Progenitor cell of endocrine pancreas (in vitro differentiated cells): ENCODE results near the gene RAB14. TPM values are rescaled to one million over a fixed set of nuclear protein-coding genes. Genes with fewer than 3 reads are reported as not detected.

ENCODE experiments used
- DNase-seq: peaks from one replicate; pipeline ENCODE4 v3.0.0; 2021; ENCODE audit warnings: low spot score; ENCODE audit not compliant: unreplicated experiment
- H3K27ac Mint-ChIP-seq: 2 replicates; pipeline ENCODE4 v1.8.0; 2021; ENCODE audit warnings: mild to moderate bottlenecking, moderate library complexity, mixed read lengths
- H3K27me3 Mint-ChIP-seq: 2 replicates; pipeline ENCODE4 v1.8.0; 2021; ENCODE audit warnings: mixed read lengths
- H3K36me3 Mint-ChIP-seq: 2 replicates; pipeline ENCODE4 v1.8.0; 2022; ENCODE audit warnings: mixed read lengths; ENCODE audit not compliant: insufficient read depth
- H3K4me1 Mint-ChIP-seq: 2 replicates; pipeline ENCODE4 v1.8.0; 2021; ENCODE audit warnings: low read depth, mixed read lengths
- H3K4me3 Mint-ChIP-seq: 2 replicates; pipeline ENCODE4 v1.8.0; 2021; ENCODE audit warnings: low read depth, mild to moderate bottlenecking, moderate library complexity, mixed read lengths
- H3K9me3 Mint-ChIP-seq: 2 replicates; pipeline ENCODE4 v1.8.0; 2021; ENCODE audit warnings: low read depth, mixed read lengths
- total RNA-seq: library from RNA; stranded (reverse); gene quantifications from 2 replicates; pipeline ENCODE4 v1.2.1, GENCODE V29; 2021
- TF ChIP-seq, protein P1 (sequence below): fragments of 200-600 bp; sonication (generic); IDR thresholded peaks from one replicate; pipeline ENCODE4 v1.5.0; 2021; ENCODE audit warnings: antibody characterized with exemption, mild to moderate bottlenecking; ENCODE audit not compliant: unreplicated experiment

RAB14 gene
- total RNA-seq, 1 donor from 2014 or later = 53.7 TPM

DNA sequence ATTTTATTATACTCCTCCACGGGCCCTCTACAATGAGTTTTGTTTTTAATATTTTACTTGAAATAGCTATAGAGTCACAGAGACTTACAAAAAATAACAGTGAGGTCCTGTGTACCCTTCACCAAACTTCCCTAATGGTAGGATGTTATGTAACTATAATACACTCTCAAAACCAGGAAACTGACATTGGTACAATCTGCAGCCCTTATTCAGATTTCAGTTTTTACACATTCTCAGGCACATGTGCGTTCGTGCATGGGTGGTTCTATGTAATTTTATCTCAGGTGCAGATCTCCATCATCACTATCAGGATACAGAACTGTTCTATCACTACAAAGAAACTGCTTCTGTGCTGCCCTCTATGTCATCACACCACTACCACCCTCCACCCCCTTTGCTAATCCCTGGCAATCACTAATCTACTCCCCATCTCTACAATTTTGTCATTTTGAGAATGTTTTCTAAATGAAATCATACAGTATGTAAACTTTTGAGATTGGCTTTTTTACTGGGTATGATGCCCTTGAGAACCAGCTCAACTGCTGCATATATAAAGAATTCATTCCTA is 16.4 kb downstream of the RAB14 start:
- no peak overlapping the region for H3K27ac Mint-ChIP-seq
- no peaks in the 10 kb centered on the region for H3K27me3 Mint-ChIP-seq
- peaks cover 16% of the 10 kb centered on the region for H3K36me3 Mint-ChIP-seq
- H3K4me1 Mint-ChIP-seq = peaks cover 32% of the 10 kb centered on the region
- H3K4me3 Mint-ChIP-seq = no peak overlapping the region
- no peak for DNase-seq
- TF ChIP-seq, protein P1, sequence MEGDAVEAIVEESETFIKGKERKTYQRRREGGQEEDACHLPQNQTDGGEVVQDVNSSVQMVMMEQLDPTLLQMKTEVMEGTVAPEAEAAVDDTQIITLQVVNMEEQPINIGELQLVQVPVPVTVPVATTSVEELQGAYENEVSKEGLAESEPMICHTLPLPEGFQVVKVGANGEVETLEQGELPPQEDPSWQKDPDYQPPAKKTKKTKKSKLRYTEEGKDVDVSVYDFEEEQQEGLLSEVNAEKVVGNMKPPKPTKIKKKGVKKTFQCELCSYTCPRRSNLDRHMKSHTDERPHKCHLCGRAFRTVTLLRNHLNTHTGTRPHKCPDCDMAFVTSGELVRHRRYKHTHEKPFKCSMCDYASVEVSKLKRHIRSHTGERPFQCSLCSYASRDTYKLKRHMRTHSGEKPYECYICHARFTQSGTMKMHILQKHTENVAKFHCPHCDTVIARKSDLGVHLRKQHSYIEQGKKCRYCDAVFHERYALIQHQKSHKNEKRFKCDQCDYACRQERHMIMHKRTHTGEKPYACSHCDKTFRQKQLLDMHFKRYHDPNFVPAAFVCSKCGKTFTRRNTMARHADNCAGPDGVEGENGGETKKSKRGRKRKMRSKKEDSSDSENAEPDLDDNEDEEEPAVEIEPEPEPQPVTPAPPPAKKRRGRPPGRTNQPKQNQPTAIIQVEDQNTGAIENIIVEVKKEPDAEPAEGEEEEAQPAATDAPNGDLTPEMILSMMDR = no peak
- no peaks in the 10 kb centered on the region for H3K9me3 Mint-ChIP-seq

DNA sequence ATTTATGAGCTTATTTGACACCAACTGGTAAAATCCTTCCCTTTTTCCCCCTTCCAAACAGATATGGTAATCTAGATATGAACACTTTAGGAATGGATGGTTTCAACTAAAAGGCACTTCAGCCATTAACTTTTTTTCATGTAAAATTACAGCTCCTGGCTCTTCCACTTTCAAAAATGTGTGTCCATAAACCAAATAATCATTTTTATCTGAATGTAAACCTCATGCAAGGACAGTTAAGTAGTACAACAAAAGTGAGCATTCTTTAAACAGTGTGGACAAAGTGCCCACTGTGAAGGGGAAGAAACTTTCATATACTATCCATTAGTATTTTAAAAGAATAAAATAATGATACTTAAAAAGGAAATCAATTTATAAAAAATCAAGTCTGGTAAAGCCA is 17.2 kb downstream of the RAB14 start:
- DNase-seq = no peak
- no peak overlapping the region for H3K27ac Mint-ChIP-seq
- H3K27me3 Mint-ChIP-seq = no peaks in the 10 kb centered on the region
- TF ChIP-seq, protein P1 = no peak
- peaks cover 16% of the 10 kb centered on the region for H3K36me3 Mint-ChIP-seq
- H3K9me3 Mint-ChIP-seq = no peaks in the 10 kb centered on the region
- peaks cover 34% of the 10 kb centered on the region for H3K4me1 Mint-ChIP-seq
- H3K4me3 Mint-ChIP-seq = no peak overlapping the region

DNA sequence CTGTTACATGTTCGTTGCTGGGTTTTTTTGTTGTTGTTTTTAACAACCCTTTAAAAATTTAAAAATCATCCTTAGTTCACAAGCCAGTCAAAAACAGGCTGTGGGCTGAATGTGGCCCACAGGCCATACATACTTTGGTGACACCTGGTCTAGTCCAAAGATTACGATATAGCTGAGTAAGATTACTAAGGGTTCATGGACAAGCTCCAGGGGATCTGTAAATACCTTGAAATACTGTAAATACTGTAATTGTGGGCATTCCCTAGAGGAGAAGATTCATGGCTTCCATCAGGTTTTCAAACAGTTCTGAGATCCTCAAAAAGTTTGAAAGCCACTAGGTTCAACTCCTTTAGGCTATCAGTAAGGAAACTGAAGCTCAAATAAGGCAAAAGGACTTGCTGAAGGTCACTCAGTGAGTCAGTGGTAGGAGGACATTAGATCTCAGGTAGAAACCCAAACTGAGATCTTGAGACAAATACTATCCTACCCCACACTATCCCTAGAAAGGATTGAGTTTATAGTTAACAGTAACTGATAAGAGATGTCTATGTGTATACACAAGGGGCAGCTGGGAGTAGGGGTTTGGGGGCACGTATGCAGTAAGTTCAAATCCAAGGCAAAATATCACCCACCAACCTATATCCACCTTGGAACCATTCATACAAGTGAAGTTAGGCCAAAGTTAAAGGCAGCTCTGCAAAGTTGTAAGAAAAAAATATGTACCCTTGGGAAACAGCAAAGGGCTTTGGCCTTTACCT is 17.8 kb downstream of the RAB14 start:
- TF ChIP-seq, protein P1 = no peak
- peaks cover 34% of the 10 kb centered on the region for H3K4me1 Mint-ChIP-seq
- H3K27me3 Mint-ChIP-seq = no peaks in the 10 kb centered on the region
- H3K36me3 Mint-ChIP-seq = peaks cover 16% of the 10 kb centered on the region
- H3K4me3 Mint-ChIP-seq = no peak overlapping the region
- no peak for DNase-seq
- H3K9me3 Mint-ChIP-seq = no peaks in the 10 kb centered on the region
- H3K27ac Mint-ChIP-seq = peak overlapping the region; percentile 87

DNA sequence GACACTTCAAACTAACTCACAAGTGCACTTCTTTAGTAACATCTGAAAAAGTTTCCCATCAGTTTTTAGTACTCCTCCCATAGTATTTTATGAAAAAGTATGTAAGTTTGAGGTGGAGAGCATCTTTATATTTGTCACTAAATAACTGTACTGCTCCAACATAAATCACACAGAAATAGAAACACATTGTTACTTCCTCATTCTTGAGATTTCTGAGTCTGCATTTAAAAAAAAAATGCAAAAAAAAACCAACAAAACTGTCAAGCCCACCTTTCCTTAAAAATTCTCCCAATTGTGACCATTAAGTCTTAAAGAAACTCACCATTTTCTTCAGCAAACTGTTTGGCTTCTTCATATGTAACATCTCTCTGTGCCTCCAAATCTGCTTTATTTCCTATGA is 18.7 kb downstream of the RAB14 start:
- no peaks in the 10 kb centered on the region for H3K27me3 Mint-ChIP-seq
- no peak overlapping the region for H3K4me3 Mint-ChIP-seq
- TF ChIP-seq, protein P1 = no peak
- H3K9me3 Mint-ChIP-seq = no peaks in the 10 kb centered on the region
- H3K4me1 Mint-ChIP-seq = peaks cover 32% of the 10 kb centered on the region
- DNase-seq = no peak
- H3K27ac Mint-ChIP-seq = peak overlapping the region; percentile 87
- H3K36me3 Mint-ChIP-seq = peaks cover 16% of the 10 kb centered on the region

DNA sequence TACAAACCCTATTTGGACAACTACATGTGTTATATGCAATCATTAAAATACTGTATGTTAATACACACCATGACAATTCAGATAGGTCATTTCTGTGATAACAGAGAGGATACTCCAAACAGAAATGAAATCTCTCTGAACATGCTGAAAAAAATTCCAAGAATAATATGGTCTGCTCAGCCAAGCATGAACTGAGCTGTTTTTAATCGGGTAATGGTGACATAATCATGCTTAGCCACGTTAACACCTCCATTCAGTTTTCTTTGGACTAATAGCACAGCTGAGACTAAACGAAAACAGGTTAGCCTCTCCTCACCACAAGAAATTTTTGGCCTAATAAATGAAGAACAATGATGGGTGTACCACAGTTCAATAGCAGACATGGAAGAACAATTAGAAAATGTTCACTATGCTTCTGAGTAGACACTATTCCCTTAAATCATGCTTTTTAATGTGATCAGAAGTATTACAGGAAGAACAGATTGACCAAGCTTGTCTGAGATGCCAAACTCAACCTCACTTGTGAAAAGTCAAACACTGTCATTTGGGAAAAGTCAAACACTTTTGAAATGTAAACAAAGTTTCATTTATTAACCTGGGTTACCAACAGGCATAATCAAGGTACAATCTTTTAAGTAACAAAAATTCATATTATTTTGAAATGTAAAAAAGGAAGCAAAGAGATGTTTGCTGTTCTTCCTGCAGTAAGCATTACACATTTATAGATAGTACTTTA is 19.4 kb downstream of the RAB14 start:
- TF ChIP-seq, protein P1 = no peak
- Mint-ChIP-seq H3K4me1 (peaks cover 25% of the 10 kb centered on the region), H3K27ac (no peak overlapping the region), H3K4me3 (no peak overlapping the region), H3K27me3 (no peaks in the 10 kb centered on the region), H3K9me3 (no peaks in the 10 kb centered on the region), H3K36me3 (peaks cover 16% of the 10 kb centered on the region)
- no peak for DNase-seq
